PC-3 (cell line): ENCODE results near the gene TMEM221. TPM values are rescaled to one million over a fixed set of nuclear protein-coding genes. Genes with fewer than 3 reads are reported as not detected.

Source experiments
- ATAC-seq: fragments of 200-7000 bp; cut with Tn5 transposase; 2 replicates; pipeline ENCODE4 v1.9.1; 2020; ENCODE audit warnings: mild to moderate bottlenecking, moderate library complexity
- BruUV-seq: library from RNA; stranded (reverse); fragments of 400-500 nt; replicated peaks from 2 replicates; lab custom pipeline; 2021; lab: Mats Ljungman, UMichigan
- CTCF ChIA-PET: fragments of 300-600 bp; sonication (Branson Sonifier 250); formaldehyde crosslinking; loops from one replicate; lab custom pipeline; 2022; ENCODE audit warnings: antibody characterized with exemption; lab: Charles Lee
- POLR2A ChIA-PET: fragments of 300-600 bp; sonication (Branson Sonifier 250); formaldehyde crosslinking; loops from one replicate; lab custom pipeline; 2022; ENCODE audit warnings: antibody characterized with exemption; ENCODE audit not compliant: unreplicated experiment; lab: Charles Lee
- DNase-seq: peaks from one replicate; pipeline ENCODE4 v3.0.0-alpha.2; 2015
- H2AFZ ChIP-seq: fragments of 300-600 bp; sonication (generic); 2 replicates; pipeline ENCODE4 v1.6.0; 2016; ENCODE audit warnings: antibody characterized with exemption, low read length
- H3F3A ChIP-seq: fragments of 300-600 bp; sonication (generic); one replicate; pipeline ENCODE4 v1.6.0; 2017; ENCODE audit warnings: antibody characterized with exemption, low read length, control low read depth, mild to moderate bottlenecking; ENCODE audit not compliant: unreplicated experiment
- H3K27ac ChIP-seq: fragments of 300-600 bp; sonication (generic); 2 replicates; pipeline ENCODE4 v1.5.1; 2016; ENCODE audit warnings: mild to moderate bottlenecking, low read length
- H3K27me3 ChIP-seq: fragments of 300-600 bp; sonication (generic); 2 replicates; pipeline ENCODE4 v1.6.1; 2016; ENCODE audit warnings: low read length, mixed read lengths
- H3K36me3 ChIP-seq: fragments of 300-600 bp; sonication (generic); 2 replicates; pipeline ENCODE4 v1.6.1; 2016; ENCODE audit warnings: low read depth, mixed run types, low read length, mixed read lengths
- H3K4me1 ChIP-seq: fragments of 300-600 bp; sonication (generic); 2 replicates; pipeline ENCODE4 v1.5.1; 2016; ENCODE audit warnings: low read length; ENCODE audit not compliant: insufficient read depth
- H3K4me2 ChIP-seq: fragments of 300-600 bp; sonication (generic); 2 replicates; pipeline ENCODE4 v1.6.0; 2016; ENCODE audit warnings: low read length
- H3K4me3 ChIP-seq: fragments of 300-600 bp; sonication (generic); 2 replicates; pipeline ENCODE4 v1.5.1; 2016; ENCODE audit warnings: mild to moderate bottlenecking, low read length, mixed read lengths
- H3K79me2 ChIP-seq: fragments of 300-600 bp; sonication (generic); 2 replicates; pipeline ENCODE4 v1.6.1; 2017; ENCODE audit warnings: low read length, mixed read lengths
- H3K9ac ChIP-seq: fragments of 300-600 bp; sonication (generic); 2 replicates; pipeline ENCODE4 v1.6.0; 2016; ENCODE audit warnings: mild to moderate bottlenecking, low read length
- H3K9me2 ChIP-seq: fragments of 300-600 bp; sonication (generic); replicated peaks from 2 replicates; pipeline ENCODE4 v1.6.1; 2016; ENCODE audit warnings: mixed run types, low read length, mixed read lengths
- H3K9me3 ChIP-seq: fragments of 300-600 bp; sonication (generic); 2 replicates; pipeline ENCODE4 v1.6.1; 2016; ENCODE audit warnings: low read length, mixed read lengths
- H4K20me1 ChIP-seq: fragments of 300-600 bp; sonication (generic); 2 replicates; pipeline ENCODE4 v1.6.1; 2016; ENCODE audit warnings: low read length, mixed read lengths
- EZH2 ChIP-seq: fragments of 300-600 bp; sonication (generic); IDR thresholded peaks from one replicate; pipeline ENCODE4 v1.6.1; 2017; ENCODE audit warnings: antibody characterized with exemption, mild to moderate bottlenecking, low read length; ENCODE audit not compliant: unreplicated experiment
- EZH2phosphoT487 ChIP-seq: fragments of 300-600 bp; sonication (generic); IDR thresholded peaks from 2 replicates; pipeline ENCODE4 v1.6.1; 2018; ENCODE audit warnings: mild to moderate bottlenecking, antibody characterized with exemption, low read length, borderline replicate concordance
- intact Hi-C: fragments of 100-400 bp; cut with micrococcal nuclease; formaldehyde crosslinking; loops from 2 replicates; pipeline ENCODE4 v1.9.0; 2023
- total RNA-seq: library from RNA; depleted of rRNA; stranded (reverse); fragments of >200 nt; gene quantifications from 2 replicates; pipeline ENCODE4 v1.2.3, GENCODE V29; 2014
- TF ChIP-seq, protein P1 (sequence below): fragments of 300-600 bp; sonication (generic); conservative IDR thresholded peaks from 2 replicates; pipeline ENCODE4 v1.5.1; 2017; ENCODE audit warnings: antibody characterized with exemption, low read depth, mild to moderate bottlenecking, low read length

TMEM221 gene
- total RNA-seq, 1 experiment from 2014 or later, result 3.0 TPM

GRCh38 chr19:17456127-17456526, 7.7 kb upstream of the TMEM221 start:
- no peaks in the 10 kb centered on the region for H4K20me1 ChIP-seq
- no peaks in the 10 kb centered on the region; the same call in 1 of the 2 replicates for H3K36me3 ChIP-seq
- peaks cover 2% of the 10 kb centered on the region for H3K4me1 ChIP-seq
- DNase-seq (no peak), ATAC-seq (no peak; the same call in 1 of the 2 replicates)
- H3K4me3 ChIP-seq, result no peak overlapping the region
- H3K9me3 ChIP-seq, result no peaks in the 10 kb centered on the region
- POLR2A ChIA-PET, result no interaction called here
- H3K4me2 ChIP-seq, result peak overlapping the region; percentile 53
- no peaks in the 10 kb centered on the region for H3K79me2 ChIP-seq
- H3K9me2 ChIP-seq, result no peaks in the 10 kb centered on the region
- no peaks in the 10 kb centered on the region for H3F3A ChIP-seq
- intact Hi-C loops, result no loop called here
- TF ChIP-seq, protein P1, sequence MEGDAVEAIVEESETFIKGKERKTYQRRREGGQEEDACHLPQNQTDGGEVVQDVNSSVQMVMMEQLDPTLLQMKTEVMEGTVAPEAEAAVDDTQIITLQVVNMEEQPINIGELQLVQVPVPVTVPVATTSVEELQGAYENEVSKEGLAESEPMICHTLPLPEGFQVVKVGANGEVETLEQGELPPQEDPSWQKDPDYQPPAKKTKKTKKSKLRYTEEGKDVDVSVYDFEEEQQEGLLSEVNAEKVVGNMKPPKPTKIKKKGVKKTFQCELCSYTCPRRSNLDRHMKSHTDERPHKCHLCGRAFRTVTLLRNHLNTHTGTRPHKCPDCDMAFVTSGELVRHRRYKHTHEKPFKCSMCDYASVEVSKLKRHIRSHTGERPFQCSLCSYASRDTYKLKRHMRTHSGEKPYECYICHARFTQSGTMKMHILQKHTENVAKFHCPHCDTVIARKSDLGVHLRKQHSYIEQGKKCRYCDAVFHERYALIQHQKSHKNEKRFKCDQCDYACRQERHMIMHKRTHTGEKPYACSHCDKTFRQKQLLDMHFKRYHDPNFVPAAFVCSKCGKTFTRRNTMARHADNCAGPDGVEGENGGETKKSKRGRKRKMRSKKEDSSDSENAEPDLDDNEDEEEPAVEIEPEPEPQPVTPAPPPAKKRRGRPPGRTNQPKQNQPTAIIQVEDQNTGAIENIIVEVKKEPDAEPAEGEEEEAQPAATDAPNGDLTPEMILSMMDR, result no peak
- TF ChIP-seq EZH2 (no peak), EZH2phosphoT487 (no peak)
- H3K27me3 ChIP-seq, result peaks cover 15% of the 10 kb centered on the region; the same call in 1 of the 2 replicates
- no TSS peak for BruUV-seq
- H3K9ac ChIP-seq, result no peak overlapping the region
- CTCF ChIA-PET, result no interaction called here
- no peak overlapping the region for H3K27ac ChIP-seq
- H2AFZ ChIP-seq, result no peak overlapping the region; the same call in 1 of the 2 replicates

DNA sequence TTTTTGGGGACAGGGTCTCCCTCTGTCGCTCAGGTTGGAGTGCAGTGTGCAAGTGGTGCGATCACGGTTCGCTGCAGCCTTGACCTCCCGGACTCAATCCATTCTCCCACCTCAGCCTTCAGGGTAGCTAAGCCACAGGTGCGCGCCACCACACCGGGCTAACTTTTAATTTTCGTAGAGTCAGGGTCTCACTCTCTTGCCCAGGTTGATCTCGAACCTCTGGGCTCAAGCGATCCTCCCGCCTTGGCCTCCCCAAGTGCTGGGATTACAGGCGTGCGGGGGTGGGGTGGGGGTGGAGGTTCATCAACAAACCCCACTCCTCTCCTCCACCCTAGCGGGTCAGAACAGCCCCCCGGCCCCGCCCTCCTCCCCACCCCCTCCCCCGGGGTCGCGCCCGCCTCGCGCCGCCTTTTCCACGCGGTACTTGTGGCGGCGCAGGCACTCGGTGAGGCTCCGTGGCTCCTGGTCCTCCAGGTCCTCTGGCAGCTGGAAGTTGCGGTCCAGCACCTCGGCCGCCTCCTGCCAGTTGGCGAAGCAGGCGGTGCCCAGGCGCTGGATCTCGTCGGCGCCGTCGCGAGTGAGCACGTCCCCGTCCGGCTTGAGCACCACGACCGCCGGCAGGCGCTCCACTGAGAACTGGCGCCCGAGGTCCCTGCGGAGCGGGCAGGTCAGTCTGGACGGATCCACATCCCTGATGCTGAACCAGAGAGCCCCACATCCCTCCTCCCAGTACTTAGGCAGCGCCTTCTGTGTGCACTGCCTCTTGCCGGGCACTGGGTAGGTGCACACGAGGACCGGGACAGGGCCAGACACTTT, 7.0 kb upstream of the TMEM221 start:
- H2AFZ ChIP-seq, result no peak overlapping the region; the same call in 1 of the 2 replicates
- H3K27me3 ChIP-seq, result peaks cover 15% of the 10 kb centered on the region; the same call in 1 of the 2 replicates
- H3K36me3 ChIP-seq, result no peaks in the 10 kb centered on the region; the same call in 1 of the 2 replicates
- no peaks in the 10 kb centered on the region for H4K20me1 ChIP-seq
- no peaks in the 10 kb centered on the region for H3K79me2 ChIP-seq
- no peak overlapping the region for H3K4me3 ChIP-seq
- H3F3A ChIP-seq, result peaks cover 4% of the 10 kb centered on the region
- H3K4me1 ChIP-seq, result peaks cover 9% of the 10 kb centered on the region
- H3K9ac ChIP-seq, result no peak overlapping the region
- H3K4me2 ChIP-seq, result peak overlapping the region; percentile 53
- TF ChIP-seq EZH2phosphoT487, result no peak
- TF ChIP-seq EZH2, result no peak
- TF ChIP-seq, protein P1, result no peak
- H3K9me3 ChIP-seq, result no peaks in the 10 kb centered on the region
- no peaks in the 10 kb centered on the region for H3K9me2 ChIP-seq
- ChIA-PET POLR2A (no interaction called here), CTCF (no interaction called here)
- no TSS peak for BruUV-seq
- no peak overlapping the region for H3K27ac ChIP-seq
- no peak for DNase-seq
- intact Hi-C loops, result no loop called here
- ATAC-seq, result peak; percentile 54
